CD4-positive, alpha-beta T cell treated with Interleukin-4 for 4 hours (primary cell): ENCODE results near the gene PCTP.

Experiments used
- DNase-seq: peaks from one replicate; pipeline ENCODE4 v3.0.0-alpha.2; 2020

PCTP gene

GRCh38 chr17:55760643-55761355 lies 9.9 kb downstream of the PCTP start:
- DNase-seq, result no peak

GRCh38 chr17:55762086-55762858 lies 11.4 kb downstream of the PCTP start:
- no peak for DNase-seq

DNA sequence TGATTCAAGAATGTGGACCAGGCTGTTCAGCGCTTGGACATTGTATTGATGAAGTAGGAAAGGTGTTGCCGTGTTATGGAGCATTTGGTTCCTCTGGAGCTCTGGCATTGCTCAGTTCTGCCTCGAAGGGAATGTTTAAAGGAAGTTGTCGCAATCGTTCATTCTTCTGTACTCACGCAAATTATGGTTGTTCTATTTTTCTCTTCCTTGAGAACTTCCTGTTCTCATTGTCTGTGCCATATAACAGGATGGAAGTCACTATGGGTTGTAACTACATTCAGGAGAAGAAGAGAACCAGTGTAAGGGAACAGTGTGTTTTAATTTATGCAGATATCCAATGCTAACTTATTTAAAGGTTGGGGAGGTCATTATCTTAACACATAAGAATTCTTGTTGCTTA lies 13.0 kb downstream of the PCTP start:
- no peak for DNase-seq

DNA sequence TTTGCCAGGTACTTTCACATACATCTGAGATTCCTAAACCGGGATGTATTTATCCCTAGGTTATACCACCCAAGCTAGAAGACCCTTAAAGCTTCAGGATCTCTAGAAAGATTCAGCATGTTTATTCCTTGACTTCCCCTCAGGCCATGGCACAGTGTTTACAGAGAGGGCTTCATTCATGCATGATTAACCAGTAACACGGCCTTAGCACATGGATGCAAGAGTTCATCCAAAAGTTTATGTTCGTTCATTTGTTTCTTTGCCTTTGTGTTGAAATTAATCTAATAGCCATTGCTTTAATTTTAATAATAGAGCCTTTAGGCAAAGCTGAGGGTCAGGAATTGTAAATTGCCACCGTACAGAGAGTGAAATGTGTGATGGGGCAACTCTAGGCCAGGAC lies 13.8 kb downstream of the PCTP start:
- DNase-seq, result no peak

GRCh38 chr17:55765472-55765871 lies 14.6 kb downstream of the PCTP start:
- no peak for DNase-seq

DNA sequence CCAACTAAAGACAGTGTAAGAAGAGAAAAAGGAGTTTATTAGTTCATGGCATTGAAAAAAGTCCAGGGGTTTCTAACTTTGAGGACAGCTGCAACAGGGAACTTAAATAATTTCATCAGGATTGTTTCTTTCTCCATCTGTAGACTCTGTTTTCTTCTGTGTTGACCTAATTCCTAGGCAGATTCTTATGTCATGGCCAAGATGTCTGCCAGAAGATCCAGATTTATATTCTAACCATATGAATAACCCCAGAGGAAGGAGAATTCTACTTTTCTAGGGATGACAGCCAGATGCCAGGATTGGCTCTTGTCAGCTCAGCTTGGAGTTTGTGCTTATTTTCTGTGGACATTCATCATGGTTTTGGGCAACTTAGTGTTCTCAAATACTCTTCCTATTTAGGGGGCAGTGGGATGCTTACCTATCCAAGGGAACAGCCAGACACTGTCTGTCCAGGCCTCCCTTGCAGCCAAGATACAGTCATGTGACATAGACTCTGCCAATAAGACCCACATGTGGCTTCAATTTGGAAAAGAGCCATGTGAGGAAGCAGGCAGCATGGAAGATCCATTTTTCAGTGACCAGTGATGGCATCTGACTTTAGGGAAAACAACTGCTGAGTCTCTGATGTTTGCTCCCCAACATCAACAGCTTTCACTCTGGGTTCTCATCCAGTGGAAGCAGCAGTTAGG lies 18.2 kb downstream of the PCTP start:
- DNase-seq, result no peak

DNA sequence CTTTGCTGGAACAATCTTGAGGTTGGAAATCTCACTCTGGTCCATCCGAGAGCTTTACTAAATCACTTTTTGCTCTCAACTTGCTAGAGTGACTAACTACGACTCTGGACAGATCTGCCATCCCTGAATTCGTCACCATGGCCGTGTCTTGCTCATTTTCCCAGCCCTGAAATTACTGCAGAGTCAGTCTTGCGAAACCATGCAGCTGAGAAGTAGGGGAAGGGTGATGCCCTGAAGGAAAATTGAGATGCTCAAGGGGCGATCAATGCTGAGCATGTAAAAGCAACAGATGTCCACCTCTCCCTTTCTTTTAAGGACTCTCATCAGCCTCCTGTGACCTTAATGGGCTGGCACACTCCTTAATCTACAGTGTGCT lies 18.8 kb downstream of the PCTP start:
- DNase-seq, result no peak

DNA sequence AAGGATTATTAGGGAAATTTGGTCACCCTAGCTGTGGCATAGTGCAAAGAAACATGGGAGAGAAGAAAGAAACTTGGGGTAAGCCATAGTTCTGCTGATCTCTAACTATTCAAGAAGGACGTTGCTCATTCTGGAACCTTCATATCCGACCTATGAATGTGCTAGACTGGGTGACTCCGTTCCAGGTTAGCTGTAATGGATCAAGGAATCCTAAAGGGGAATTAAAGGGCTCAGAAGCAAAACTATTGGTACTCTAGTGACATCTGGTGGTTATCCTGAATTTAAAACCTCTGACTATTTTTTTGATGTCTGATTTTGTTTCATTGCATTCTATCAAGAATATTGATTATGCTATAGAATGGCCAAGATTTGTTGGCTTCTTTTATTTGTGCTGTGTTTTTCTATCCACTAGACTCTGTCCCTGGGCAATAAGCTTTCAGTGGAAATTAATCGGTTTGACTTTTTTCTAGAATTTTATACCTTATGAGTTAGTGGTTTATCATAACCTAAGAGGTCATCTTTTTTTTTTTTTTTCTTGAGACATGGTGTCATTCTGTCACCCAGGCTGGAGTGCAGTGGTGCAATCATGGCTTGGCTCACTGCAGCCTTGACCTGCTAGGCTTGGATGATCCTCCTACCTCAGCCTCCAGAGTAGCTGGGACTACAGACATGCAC lies 19.5 kb downstream of the PCTP start:
- peak; percentile 10 for DNase-seq

GRCh38 chr17:55772086-55772485 lies 21.2 kb downstream of the PCTP start:
- DNase-seq, result no peak

GRCh38 chr17:55773671-55774070 lies 22.8 kb downstream of the PCTP start:
- DNase-seq, result no peak

DNA sequence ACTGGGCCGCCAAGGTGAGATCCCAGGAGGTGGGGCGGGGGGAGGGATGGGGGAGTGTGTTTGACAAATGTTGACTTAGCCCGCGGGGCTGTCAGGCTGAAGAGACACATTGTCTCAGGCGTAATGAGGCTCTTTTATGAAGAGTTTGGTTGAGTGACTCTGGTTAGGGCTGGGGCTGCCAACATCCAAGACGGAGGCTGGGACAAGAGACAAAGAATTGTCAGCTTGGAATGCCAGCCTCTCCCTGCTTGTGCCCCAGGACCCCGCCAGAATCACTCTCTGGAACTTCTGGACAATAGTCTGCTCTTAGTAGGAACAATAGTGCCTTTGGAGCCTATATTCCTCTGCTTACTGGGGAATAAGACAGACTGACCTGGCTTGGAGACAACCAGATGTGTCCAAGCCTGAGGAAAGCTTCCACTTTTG lies 24.0 kb downstream of the PCTP start:
- DNase-seq, result no peak

GRCh38 chr17:55776271-55776670 lies 25.4 kb downstream of the PCTP start:
- no peak for DNase-seq

DNA sequence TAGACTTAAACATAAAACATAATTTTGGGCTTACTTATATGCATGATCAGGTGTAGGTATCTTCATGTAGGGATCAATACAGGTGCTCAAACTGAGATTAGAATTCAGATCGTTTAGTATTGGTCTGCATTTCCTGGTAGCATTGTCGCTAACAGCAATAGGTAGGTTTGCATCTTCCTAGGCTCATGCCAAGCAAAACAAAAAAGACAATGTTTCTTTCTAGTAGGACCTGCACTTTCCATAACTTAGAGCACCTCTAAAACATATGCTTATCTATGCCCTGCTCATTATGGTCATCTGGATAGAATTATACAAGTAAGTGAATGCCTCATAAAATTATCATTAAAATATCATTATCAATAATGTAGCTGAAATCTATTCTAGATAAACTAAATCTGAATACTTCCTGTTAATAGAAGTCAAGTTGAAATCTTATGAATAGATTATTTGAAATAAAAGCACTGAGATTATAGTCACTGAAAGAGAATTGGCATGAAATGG lies 26.7 kb downstream of the PCTP start:
- no peak for DNase-seq

- DNase-seq, result no peak
These were observed 27.7 kb downstream of the PCTP start for GRCh38 chr17:55778389-55779118.

GRCh38 chr17:55783684-55784245 lies 32.9 kb downstream of the PCTP start:
- no peak for DNase-seq

DNA sequence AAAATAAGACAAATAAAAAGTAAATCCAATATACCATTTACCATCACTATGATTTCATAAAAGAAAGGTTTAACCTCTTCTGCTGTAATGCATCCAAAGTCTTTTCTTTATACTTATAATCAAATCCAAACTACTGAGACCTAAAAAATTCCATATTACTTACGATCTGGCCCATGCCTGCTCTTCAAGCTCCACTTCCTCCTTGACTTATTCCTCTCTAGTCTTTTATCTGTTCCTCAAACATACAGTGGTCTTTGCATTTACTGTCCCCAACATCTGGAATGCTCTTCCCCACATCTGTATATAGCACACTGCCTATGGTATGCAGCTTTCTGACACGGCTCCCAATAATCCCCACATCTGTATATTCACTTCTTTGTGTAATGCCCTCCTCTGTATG lies 33.8 kb downstream of the PCTP start:
- no peak for DNase-seq

GRCh38 chr17:55785181-55785580 lies 34.3 kb downstream of the PCTP start:
- no peak for DNase-seq

- DNase-seq, result no peak
These were observed 42.4 kb downstream of the PCTP start for GRCh38 chr17:55793272-55793671.

DNA sequence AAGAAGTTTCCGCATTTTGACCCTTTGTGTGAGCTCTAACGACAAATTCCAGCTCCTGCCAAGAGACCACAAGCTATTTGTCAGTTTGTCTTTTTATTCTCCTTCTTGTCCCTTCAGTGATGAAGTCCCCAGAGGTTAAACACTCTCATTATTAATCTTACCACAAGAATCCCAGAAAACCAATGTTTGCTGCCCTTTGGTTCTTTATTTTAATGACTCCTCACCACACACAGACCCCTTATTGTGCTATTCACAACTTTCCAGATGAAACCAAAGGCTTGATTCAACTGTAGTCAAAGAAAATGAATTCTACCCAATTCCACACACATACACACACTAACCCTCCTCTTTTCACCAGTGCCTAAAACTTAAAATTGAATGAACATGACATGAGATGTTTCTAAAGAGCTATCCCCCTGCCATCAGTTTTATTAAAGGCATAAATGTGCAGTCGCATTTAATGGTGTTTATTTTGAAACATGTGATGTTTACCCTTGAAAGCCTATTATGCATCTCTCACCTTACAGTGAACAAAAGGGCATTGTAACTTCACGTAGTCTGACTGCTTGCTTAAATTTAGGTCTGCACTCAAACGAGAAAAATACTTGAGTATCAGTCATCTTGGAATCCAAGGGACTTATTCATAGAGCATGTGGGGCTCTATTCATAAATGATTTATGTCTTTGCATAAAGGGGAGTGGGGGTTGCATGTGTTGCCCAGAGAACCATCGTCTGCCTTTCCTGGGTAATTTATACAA lies 44.1 kb downstream of the PCTP start:
- DNase-seq, result no peak

DNA sequence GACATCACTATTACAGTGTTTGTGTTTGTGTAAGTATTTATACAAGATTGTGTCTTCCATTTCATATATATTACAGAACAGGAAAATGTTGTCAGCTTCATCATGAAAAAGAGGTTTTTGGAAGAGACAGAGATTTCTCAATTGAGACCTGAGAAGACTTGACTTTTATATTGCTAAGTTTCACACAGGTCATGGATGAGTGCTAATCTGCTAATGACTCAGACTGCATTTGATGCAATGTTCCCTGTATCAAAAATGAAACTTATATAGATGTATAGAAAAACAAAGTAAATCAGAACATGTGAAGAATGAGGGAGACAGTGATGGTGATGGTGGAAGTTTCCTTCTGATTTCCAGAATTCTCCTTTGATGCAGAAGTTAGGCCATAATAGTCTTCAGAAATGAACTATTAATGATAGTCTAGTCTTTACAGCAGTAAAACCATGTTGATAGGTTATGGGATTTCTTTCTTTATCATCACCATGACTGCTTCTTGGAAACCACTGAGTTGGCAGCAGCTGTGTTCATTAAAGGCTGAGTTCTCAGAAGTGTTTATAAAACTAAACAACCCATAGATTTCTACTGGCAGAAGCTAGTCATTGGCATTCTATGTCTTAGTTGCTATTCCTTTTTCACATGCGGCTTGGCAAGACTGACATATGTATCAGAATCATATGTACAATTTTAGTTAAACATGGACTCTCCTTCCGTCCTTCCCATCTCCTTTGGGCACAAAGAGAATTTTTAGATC lies 56.1 kb downstream of the PCTP start:
- no peak for DNase-seq

DNA sequence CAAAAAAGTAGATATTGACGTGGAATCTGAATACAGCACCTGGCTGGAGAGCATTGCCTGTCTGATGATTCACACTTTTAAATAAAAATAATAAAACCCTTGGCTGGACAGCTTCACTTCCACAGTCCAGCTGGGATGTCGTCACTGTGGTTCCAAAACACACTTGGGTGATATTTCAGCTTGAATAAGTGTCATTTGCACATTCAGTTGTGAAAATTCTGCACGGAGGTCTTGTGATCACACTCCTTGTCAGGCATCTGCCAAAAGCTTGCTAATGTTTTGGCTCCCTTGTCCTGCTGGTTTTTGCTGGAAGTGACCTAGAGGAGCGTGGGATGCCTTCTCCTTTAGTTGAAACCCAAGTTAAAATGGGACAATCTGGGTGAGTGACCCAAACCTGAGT lies 60.7 kb downstream of the PCTP start:
- no peak for DNase-seq
